GM19468 (cell line): ENCODE results near the gene IL10RA.

ENCODE experiments used
- ATAC-seq: cut with Tn5 transposase; IDR thresholded peaks from one replicate; pipeline ENCODE4 v1.9.1; 2021; ENCODE audit warnings: mild to moderate bottlenecking, moderate library complexity, moderate number of reproducible peaks; ENCODE audit not compliant: unreplicated experiment; ENCODE audit errors: extremely low read depth

The IL10RA gene

DNA sequence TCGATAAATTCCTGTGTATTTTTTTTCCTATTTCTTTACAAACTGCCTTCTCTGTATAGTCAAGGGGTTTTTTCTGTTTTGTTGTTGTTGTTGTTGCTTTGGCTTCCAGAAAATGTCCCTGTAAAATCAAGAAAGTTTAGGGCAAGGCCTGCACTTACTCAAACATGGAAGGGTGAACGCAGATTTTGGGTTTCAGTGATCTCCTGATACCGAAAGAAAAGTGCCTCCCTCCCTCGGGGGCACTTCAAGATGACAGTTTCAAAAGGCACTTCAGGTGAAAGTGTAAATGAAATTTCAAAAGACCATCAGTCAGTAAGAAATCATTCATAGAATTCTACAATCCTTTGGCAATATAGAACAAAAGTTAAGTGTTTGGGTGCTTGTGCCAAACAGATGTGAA lies 47.2 kb downstream of the IL10RA start:
- no peak for ATAC-seq

GRCh38 chr11:118042141-118042540 lies 55.9 kb downstream of the IL10RA start:
- no peak for ATAC-seq

- no peak for ATAC-seq
Observed at GRCh38 chr11:118042796-118043195, 56.6 kb downstream of the IL10RA start.

DNA sequence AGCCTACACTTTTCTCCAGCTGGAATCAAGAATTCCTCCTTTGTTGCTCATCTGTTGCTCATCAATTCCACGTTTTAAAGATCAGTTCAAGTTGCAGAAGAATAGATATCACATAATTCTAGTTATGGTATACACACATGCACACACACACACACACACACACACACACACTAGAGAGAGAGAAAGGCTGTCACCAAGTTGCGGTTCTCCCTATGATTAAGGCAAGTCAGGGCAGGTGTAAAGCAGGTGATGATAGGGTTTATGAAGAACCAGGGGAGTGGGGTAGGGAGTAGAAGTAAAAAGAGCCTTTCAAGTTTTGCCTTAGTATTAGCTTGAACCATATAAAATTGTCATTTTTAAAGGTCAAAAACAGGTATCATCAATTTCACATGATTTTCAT lies 59.0 kb downstream of the IL10RA start:
- ATAC-seq: no peak

DNA sequence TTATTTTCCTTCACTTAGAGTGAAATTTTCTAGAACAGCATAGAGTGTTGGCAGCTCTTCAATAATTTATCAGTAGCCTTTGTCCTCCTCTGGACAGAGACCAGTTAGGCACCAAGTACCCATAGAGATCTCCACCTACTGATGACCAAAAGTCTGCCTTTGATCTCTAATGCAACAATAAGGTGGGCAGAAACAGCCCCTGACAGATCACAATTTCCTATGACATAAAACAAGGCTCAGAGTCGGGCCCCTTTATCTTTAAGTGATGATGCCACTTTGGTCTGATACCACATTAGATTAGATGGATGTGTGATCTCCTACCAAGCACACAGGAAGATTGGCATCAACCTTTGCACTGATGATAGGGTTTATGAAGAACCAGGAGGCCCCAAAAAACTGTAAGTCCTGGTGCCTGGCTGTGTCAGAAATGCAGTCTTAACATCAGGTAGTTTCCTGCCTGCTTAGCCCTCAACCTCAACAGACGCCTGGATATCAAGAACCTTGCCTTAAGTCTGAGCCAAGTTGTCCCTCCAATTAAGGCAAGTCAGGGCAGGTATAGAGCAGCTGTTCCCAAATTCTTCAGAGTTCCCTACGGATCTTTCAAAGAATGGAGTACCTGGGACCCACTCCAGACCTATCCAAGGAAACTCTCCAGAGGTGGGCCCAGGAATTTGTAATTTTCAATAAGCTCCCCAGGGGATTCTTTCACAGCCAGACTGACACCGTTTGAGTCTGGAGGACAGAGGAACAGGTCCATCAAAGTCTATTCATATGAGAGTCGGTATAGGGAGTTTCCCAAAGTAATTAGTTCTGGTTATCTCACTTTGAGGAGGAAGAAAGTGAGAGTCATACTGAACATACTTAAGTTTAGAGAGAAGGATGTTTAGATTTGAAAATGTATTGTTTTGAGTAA lies 60.1 kb downstream of the IL10RA start:
- ATAC-seq: no peak

DNA sequence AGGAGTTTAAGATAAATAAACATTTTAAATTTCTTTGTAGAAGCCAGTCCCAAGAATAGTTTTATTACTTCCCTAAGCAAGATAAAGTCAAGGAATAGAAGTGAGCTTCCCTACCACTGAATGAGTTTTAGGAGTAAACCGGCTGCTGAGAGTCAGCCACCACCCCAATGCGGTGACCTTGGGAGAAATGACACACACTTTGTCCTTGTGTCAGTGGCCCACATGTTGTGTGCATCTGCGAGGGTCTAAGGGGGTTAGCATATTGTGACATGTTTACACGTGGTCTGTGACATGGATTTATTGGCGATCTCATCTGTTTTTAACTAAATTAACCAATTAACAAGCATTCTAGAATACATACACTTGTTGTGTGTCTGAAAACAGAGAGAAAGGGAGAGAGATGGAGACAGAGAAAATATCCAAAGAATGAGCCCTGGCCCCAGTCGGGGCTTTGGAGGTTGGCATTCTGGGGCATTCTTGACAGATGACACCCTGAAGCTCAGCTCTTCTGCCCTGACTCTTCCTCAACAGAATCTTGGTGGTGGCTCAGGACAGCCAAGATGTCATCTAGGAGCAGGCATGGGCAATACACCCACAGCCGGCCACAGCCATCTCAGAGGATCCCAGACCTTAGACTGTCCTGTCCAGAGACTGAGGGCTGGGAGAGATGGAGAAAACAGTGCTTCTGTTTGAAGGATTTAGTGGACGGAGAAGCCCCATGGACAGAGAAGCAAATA lies 60.9 kb downstream of the IL10RA start:
- no peak for ATAC-seq

DNA sequence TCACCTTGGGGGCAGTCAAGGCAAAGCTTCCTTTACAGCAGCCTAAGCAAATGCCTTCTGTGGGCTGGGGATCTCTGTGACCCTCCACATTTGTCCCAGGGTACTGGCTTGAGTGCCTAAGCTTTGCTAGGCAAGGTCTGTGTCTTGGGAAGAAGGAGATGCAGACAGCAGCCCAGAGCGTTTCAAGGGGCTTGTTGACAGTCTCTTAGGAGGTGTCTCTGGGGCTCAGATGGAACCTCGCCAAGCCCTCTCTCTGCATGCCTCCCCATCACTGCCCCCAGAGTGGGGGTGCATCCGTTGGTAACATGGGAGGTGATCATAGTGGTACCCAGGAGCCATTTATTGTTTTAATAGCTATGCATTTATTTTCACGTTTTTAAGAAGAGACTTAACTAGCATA lies 61.6 kb downstream of the IL10RA start:
- no peak for ATAC-seq

- no peak for ATAC-seq
Observed at GRCh38 chr11:118048472-118049370, 62.5 kb downstream of the IL10RA start.

GRCh38 chr11:118049771-118050170 lies 63.6 kb downstream of the IL10RA start:
- no peak for ATAC-seq

- ATAC-seq: no peak
Observed at GRCh38 chr11:118050208-118050891, 64.2 kb downstream of the IL10RA start.
